Measurements from ENCODE around the gene KIF20A.
A peak's percentile ranks its signal among the peaks of the same experiment; 100 is the strongest.
"Not testable (repeated sequence)": the region's sequence is repeated elsewhere in the genome, so short reads cannot be mapped to it uniquely, and the experiment has no call there.

KIF20A gene

GRCh38 chr5:138186002-138186447 is 7.1 kb downstream of the KIF20A start:
- no peak for DNase-seq (ENCODE audit: low spot score)

DNA sequence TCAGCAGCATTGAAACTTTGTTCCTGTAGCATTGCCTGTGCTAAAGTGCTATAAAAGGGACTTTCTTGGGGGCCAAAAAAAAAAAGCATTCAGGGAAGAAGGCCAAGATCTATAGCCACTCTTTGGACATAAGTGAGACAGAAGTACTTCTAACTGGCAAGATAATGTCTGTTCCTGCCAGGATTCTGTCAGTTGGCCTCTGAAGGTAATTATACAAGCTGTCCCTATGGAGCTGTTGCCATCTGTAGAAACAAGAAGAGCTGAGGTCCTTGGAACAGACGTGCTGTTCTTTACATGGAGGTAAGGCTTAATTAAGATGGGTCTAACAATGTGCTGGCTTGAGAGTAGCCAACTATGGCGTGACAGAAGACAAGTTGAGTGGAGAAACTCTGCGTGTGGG is 9.7 kb downstream of the KIF20A start:
- DNase-seq (ENCODE audit: low spot score): no peak

GRCh38 chr5:138192826-138193225 is 13.9 kb downstream of the KIF20A start:
- no peak for DNase-seq (ENCODE audit: low spot score)

- not testable (repeated sequence) for DNase-seq (ENCODE audit: low spot score)
Measured at GRCh38 chr5:138193859-138194258, 14.9 kb downstream of the KIF20A start.

DNA sequence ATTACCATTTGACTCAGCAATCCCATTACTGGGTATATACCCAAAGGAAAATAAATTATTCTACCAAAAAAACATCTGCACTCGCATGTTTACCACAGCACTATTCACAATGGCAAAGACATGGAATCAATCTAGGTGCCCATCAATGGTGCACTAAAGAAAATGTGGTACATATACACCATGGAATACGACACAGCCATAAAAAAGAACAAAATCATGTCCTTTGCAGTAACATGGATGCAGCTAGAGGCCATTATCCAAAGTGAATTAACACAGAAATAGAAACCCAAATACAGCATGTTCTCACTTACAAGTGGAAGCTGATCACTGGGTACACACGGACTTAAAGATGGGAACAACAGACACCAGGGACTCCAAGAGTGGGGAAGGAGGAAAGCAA is 32.1 kb downstream of the KIF20A start:
- no peak for DNase-seq (ENCODE audit: low spot score)

DNA sequence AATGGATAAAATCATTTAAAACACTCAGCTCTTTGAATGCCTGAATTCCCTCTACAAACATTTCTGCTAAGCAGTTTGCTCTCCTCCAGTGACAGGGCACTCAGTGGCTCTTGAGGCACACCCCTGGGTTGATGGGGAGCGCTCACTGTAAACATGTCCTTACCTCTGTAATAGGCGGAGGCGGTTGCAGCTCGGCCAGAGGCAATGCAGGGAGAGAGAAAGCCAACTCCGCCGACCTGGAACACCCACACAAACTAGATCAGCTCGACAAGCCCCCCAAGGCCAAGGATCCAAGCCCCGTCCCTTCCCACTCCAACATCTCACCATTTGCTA is 33.9 kb downstream of the KIF20A start:
- DNase-seq (ENCODE audit: low spot score): no peak

GRCh38 chr5:138213161-138214029 is 34.5 kb downstream of the KIF20A start, which contains the start of gene CDC23:
Gene CDC23 (minus strand): TSS chr5:138213323. CDS start chr5:138213312, 11 bp downstream.
- peak; percentile 98 for DNase-seq (ENCODE audit: low spot score)

DNA sequence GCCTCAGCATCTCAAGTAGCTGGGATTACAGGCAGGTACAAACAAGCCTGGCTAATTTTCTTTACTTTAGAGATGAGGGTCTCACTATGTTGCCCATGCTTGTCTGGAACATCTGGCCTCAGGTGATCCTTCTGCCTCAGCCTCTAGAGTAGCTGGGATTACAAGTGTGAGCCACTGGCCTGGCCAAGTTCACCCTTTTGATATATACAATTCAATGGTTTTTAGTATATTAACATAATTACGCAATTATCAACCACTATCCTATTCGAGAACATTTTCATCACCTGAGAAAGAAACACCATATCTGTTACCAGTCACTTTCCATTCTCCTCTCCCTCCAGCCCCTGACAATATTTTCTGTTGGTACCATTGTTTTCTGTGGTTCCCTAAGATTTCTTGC is 37.9 kb downstream of the KIF20A start:
- DNase-seq (ENCODE audit: low spot score): no peak

GRCh38 chr5:138223532-138223931 is 44.6 kb downstream of the KIF20A start:
- DNase-seq (ENCODE audit: low spot score): no peak

- DNase-seq (ENCODE audit: low spot score): no peak
Measured at GRCh38 chr5:138224712-138225111, 45.8 kb downstream of the KIF20A start.

DNA sequence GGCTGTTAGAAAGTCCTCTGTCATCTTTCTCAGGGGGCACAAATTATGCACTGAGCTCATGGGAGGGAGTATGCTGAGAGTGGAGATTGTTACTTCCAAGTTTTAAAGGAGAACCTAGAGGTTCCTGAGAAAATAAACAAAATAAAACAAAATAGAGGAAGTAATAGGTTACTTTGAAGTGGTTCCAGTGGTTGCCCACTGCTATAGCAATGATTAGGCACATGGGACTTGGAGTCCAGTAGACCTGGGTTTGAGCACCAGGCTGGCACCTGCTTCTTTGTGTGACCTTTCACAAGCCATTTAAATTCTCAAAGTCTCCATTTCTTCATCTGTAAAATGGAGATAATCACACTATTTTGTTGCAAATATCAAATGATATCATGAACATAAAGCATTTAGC is 48.0 kb downstream of the KIF20A start:
- DNase-seq (ENCODE audit: low spot score): no peak

DNA sequence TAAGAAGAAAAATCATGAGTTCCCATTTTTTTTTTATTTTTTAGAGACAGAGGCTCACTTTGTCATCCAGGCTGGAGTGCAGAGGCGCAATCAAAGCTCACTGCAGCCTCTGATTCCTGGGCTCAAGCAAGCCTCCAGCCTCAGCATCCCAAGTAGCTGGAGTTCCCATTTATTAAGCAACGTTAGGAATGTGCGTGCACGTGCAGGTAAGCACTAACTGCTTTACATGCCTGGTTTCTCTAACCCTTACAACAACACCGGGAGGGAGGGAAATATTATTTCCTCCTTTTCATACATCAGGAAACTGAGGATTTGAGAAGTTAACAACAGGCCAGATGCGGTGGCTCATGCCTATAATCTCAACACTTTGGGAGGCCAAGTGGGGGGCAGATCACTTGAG is 50.5 kb downstream of the KIF20A start:
- no peak for DNase-seq (ENCODE audit: low spot score)

DNA sequence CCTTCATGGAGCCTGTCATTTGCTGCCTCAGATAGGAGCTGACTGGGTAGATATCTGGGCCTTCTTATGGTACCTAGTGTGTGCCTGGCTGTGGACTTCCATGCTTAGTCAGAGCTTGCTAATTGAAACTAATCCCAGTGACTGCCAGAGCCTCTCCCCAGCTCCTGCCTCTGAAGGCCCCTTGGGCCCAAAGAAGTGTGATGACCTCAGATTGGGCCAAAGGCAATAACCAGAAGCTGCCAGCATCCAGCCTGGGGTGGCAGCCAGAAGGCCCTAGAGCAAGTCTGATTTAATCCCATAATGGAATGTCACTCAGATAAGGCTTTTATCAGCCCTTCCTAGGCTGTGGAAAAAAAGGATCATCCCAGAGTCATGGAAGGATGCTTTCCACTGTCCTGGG is 51.3 kb downstream of the KIF20A start:
- DNase-seq (ENCODE audit: low spot score): no peak

DNA sequence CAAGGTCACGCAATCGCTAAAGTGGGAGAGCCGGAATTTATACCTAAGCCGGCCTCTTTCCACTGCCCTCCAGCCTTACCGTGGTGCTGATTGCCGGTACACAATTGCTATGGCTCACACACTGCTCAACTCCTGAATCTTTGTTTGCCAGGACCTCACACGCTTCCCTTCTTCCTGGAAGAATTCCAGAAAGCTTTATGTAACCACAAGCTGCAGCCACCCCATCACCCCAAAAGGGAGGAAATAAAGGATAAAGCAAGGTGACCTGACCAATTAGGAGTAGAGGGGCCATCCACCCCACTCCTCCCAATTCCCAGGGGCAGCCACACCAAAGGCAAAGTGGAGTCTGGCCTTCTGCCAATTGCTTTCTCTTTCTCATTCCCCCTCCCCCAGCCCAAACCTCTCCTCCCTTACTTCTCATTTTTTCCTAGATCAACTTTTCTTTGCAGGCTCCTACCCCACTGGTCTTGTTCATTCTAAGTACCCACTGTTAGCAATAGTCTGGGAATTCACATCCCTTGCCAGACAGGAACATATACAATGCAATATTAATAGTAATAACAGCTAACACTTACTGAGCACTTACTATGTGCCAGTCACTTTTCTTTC is 52.2 kb downstream of the KIF20A start:
- DNase-seq (ENCODE audit: low spot score): no peak

DNA sequence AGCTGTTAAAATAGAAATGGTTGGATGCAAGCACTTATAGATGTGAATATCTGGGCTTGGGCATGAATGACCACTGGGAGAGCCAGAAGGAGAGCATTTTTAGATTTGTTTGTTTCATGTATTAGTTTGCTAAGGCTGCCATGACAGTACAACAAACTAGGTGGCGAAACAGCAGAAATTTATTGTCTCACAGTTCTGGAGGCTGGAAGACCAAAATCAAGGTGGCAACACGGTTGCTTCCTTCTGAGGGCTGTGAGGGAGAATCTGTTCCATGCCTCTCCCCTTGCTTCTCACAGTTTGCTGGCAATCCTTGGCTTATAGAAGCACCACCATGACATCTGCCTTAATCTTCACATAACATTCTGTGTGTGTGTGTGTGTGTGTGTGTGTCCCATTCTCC is 54.4 kb downstream of the KIF20A start:
- DNase-seq (ENCODE audit: low spot score): no peak

DNA sequence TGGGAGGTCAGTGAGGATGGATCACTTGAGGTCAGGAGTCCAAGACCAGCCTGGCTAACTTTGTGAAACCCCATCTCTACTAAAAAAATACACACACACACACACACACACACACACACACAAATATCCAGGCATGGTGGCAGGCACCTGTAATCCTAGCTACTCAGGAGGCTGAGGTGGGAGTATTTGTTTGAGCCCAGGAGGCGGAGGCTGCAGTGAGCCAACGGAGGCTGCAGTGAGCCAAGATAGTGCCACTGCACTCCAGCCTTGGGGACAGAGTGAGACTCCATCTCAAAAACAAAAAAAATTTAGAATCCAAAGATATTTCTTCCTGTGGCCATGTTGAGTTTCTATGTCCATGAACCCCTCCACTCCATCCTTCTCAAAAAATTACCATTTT is 55.7 kb downstream of the KIF20A start:
- DNase-seq (ENCODE audit: low spot score): no peak
